ENCODE results near the gene PANK3. TPM values are rescaled to one million over a fixed set of nuclear protein-coding genes. Genes with fewer than 3 reads are reported as not detected.

Gene PANK3
- total and polyA plus RNA-seq, 10 donors, result 3.8 to 70.9 (median 40.3) TPM

- intact Hi-C loops (cut with DNase I; ENCODE audit: low total_unique reads), result loop anchor here (10.0 kb wide), 1 partner anchor 74 kb away; no protein-coding TSS in a partner anchor
- Histone ChIP-seq H3K9me3 (no peaks in the 10 kb centered on the region), H3K27ac (no peak overlapping the region), H3K36me3 (peaks cover 0 to 56% (median 22%) of the 10 kb centered on the region in 6 donors), H3K4me1 (peaks cover 0 to 32% (median 0%) of the 10 kb centered on the region in 6 donors), H3K27me3 (replicated peaks in 1 of 7) (no peaks in the 10 kb centered on the region), H3K4me3 (no peak overlapping the region)
- TF ChIP-seq POLR2A (IDR thresholded peaks at IDR 0.05) (no peak), POLR2AphosphoS5 (IDR thresholded peaks at IDR 0.05) (no peak), CTCF (IDR thresholded peaks at IDR 0.05 in 8 of 11, conservative IDR thresholded peaks at IDR 0.05 in 3 of 11) (no peak)
- no peak for DNase-seq
- 96 to 98% (median 97%) methylated on average over 6 of the region's 6 CpGs for WGBS, 5 donors
Measured at GRCh38 chr5:168568738-168569137, 10.4 kb downstream of the PANK3 start.

- Histone ChIP-seq H3K27ac (peak overlapping the region in 3 of 8 donors; percentile 1 to 12 (median 3)), H3K9me3 (no peaks in the 10 kb centered on the region), H3K4me1 (peaks cover 0 to 15% (median 2%) of the 10 kb centered on the region in 6 donors), H3K36me3 (peaks cover 0 to 97% (median 41%) of the 10 kb centered on the region in 6 donors), H3K4me3 (no peak overlapping the region), H3K27me3 (replicated peaks in 1 of 7) (no peaks in the 10 kb centered on the region)
- no peak for DNase-seq
- intact Hi-C loops (cut with DNase I; ENCODE audit: low total_unique reads), result loop anchor here (10.0 kb wide), 1 partner anchor 69 kb away; no protein-coding TSS in a partner anchor
- TF ChIP-seq CTCF (IDR thresholded peaks at IDR 0.05 in 8 of 11, conservative IDR thresholded peaks at IDR 0.05 in 3 of 11) (no peak), POLR2AphosphoS5 (IDR thresholded peaks at IDR 0.05) (no peak)
- 80 to 92% (median 85%) methylated on average over 1 of the region's 1 CpG for WGBS, 5 donors
Measured at GRCh38 chr5:168563959-168564358, 15.2 kb downstream of the PANK3 start.

- WGBS, 5 donors, result 77 to 92% (median 86%) methylated on average over 2 of the region's 2 CpGs
- H3K27ac ChIP-seq, result no peak overlapping the region
- intact Hi-C loops (cut with DNase I; ENCODE audit: low total_unique reads), result loop anchor here (10.0 kb wide), 1 partner anchor 67 kb away; no protein-coding TSS in a partner anchor
- TF ChIP-seq POLR2A (IDR thresholded peaks at IDR 0.05), result no peak
- no peak for TF ChIP-seq CTCF (IDR thresholded peaks at IDR 0.05 in 8 of 11, conservative IDR thresholded peaks at IDR 0.05 in 3 of 11)
- no peak for TF ChIP-seq POLR2AphosphoS5 (IDR thresholded peaks at IDR 0.05)
- no peaks in the 10 kb centered on the region for H3K9me3 ChIP-seq
- peaks cover 0 to 100% (median 47%) of the 10 kb centered on the region in 6 donors for H3K36me3 ChIP-seq
- H3K4me3 ChIP-seq, result no peak overlapping the region
- H3K4me1 ChIP-seq, result peaks cover 0 to 10% (median 2%) of the 10 kb centered on the region in 6 donors
- DNase-seq, result no peak
- H3K27me3 ChIP-seq (replicated peaks in 1 of 7), result no peaks in the 10 kb centered on the region
Measured at GRCh38 chr5:168562279-168562678, 16.9 kb downstream of the PANK3 start.

DNA sequence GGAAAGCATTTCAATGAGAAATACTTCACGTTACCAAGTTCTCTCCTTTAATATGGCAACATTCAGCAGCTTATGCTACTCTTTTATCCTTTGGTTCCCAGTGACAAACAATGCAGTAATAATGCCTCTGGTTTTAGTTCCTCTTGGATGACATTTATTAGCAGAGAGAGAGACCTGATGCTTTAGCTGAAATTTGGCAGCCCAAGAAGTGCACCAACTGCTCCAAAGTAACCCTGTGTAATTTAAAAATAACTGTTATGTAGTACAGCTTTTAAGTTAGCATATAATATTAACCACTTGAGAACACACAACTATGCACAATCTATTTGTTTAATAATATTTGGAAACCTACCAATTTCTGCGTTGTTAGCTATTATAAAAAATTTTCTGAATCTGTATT lies 21.8 kb downstream of the PANK3 start:
- Histone ChIP-seq H3K27ac (no peak overlapping the region), H3K4me3 (no peak overlapping the region), H3K27me3 (replicated peaks in 1 of 7) (no peaks in the 10 kb centered on the region), H3K4me1 (no peaks in the 10 kb centered on the region), H3K36me3 (peaks cover 0 to 100% (median 69%) of the 10 kb centered on the region in 6 donors), H3K9me3 (no peaks in the 10 kb centered on the region)
- intact Hi-C loops (cut with DNase I; ENCODE audit: low total_unique reads), result no loop called here
- TF ChIP-seq CTCF (IDR thresholded peaks at IDR 0.05 in 8 of 11, conservative IDR thresholded peaks at IDR 0.05 in 3 of 11), result no peak
- TF ChIP-seq POLR2A (IDR thresholded peaks at IDR 0.05), result no peak
- DNase-seq, result no peak
- 90 to 96% (median 93%) methylated on average over 2 of the region's 2 CpGs for WGBS, 5 donors

Data from spleen (tissue), 11 donors.